VCaP (cell line): ENCODE measurements around the gene RUNX1.

Experiments used
- H3K27ac ChIP-seq: fragments of 450-650 bp; 2 replicates; pipeline ENCODE4 v1.5.1; 2017
- CTCF ChIP-seq: fragments of 450-650 bp; conservative IDR thresholded peaks from 2 replicates; pipeline ENCODE4 v1.5.1; 2017; ENCODE audit warnings: mild to moderate bottlenecking, moderate library complexity

Gene RUNX1

GRCh38 chr21:35088319-35088771 lies 39.2 kb upstream of the RUNX1 start:
- H3K27ac ChIP-seq = no peak overlapping the region
- TF ChIP-seq CTCF = no peak

- no peak overlapping the region for H3K27ac ChIP-seq
- TF ChIP-seq CTCF = no peak
Observed at GRCh38 chr21:35086357-35086756, 37.3 kb upstream of the RUNX1 start.

DNA sequence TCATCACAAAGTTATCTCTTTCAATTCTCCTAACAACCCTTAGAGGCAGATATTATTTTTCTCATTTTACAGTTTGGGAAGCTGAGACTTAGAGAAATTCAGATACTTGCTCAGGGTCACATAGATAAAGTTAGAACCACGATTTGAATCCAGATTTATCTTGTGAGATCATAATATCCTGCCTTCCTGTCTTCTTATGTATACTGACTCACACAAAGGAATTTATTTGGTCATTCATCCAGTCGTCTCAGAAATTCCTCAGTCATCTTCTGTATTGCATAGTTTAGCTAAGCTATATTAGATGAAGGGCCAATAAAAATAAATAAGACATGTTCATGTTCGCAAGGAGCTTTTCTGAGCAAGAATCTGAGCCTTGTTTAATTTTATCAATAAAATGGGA lies 35.8 kb upstream of the RUNX1 start:
- no peak overlapping the region for H3K27ac ChIP-seq
- no peak for TF ChIP-seq CTCF

DNA sequence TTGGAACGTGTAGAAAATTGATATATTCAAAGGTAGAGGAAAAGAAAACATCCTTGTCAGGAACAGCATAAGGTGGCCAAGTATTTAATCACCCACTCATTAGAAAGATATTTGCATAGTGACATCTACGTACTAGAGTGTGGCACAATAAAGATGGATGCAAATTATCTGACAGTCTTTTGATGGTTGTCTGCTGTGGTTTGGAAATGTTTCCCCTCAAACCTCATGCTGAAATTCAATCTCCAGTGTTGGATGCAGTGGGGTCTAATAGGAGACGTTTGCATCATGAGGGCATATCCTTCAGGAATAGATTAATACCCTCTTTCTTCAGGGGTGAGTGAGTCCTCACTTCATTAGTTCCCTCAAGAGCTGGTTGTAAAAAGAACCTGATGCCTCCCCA lies 34.1 kb upstream of the RUNX1 start:
- no peak for TF ChIP-seq CTCF
- no peak overlapping the region for H3K27ac ChIP-seq

DNA sequence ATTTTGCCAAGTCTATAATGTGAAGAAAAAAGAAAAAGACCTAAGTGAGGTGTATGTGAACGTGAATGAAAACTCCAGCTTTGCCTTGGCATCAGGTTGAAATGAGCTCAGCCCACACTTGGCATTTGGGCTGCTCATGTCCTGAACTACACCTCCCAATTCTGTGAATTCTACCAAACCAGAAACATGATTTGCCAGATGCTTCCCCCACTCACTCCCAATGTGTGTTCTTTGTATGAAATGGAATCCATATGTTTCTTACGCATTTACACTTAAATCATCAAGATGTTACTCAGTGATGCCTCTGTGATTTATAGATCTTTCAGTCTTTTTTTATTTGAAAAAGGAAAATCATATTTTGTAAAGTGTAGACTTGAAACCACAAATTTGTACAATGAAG lies 32.8 kb upstream of the RUNX1 start:
- no peak overlapping the region for H3K27ac ChIP-seq
- TF ChIP-seq CTCF = no peak

DNA sequence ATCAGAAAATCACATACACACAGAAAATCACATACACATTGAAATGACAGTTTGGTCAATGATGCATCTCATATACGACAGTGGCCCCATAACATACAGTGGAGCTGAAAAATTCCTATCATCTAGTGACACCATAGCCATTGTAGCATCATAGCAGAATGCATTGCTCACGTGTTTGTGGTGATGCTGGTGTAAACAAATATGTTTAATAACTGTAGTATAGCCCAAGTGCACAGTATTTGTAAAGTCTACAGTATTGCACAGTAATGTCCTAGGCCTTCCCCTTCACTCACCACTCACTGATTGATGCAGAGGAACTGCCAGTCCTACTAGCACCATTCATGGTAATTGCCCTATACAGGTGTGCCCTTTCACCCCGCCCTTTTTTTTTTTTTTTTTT lies 30.1 kb upstream of the RUNX1 start:
- TF ChIP-seq CTCF = no peak
- H3K27ac ChIP-seq = no peak overlapping the region

- H3K27ac ChIP-seq = no peak overlapping the region
Observed at GRCh38 chr21:35077975-35078374, 28.9 kb upstream of the RUNX1 start.

More at GRCh38 chr21:35077975-35078374, 28.9 kb upstream of the RUNX1 start:
- no peak for TF ChIP-seq CTCF
